ENCODE results near the gene RBM38. TPM values are rescaled to one million over a fixed set of nuclear protein-coding genes. Genes with fewer than 3 reads are reported as not detected.
"Not testable (repeated sequence)": the region's sequence is repeated elsewhere in the genome, so short reads cannot be mapped to it uniquely, and the experiment has no call there.

Gene RBM38
- total RNA-seq, 1 experiment from 2014 or later, result 101 TPM

GRCh38 chr20:57411406-57412283 lies 20.4 kb downstream of the RBM38 start:
- in situ Hi-C loops (cut with HindIII; ENCODE audit: low sequenced_read_pairs), result no loop called here
- DNase-seq (ENCODE audit: low spot score), result no peak

DNA sequence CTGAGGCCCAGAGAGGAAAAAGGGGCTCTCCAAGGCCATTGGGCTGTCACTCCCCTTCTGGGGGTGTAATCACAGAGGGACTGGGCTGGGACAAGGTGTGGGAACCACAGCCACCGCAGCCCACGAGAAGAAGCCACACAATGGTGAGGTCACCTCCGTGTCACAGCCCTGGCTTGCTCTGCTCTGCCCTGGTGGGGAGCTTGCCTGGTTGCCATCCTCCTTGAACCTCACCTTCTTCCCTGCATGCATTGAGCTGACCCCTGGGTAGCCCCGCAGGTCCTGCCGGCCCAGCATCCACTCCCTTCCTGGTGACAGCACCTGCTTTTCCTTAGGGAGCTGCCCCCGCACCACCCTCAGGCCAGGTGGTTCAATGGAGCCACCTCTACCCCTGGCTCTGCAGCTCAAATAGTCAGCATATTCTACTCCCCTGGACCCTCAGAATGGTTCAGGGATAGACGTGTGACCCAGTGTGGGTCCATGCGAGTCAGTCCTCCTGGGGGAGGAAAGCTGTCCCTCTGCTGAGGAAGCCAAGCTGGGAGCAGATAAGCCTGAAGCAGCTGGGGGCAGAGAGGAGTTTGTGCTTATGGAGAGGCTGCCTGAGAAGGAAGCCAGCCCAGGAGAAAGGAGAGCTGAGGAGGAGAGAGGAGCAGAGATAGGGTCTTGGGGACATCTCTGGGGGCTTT lies 21.3 kb downstream of the RBM38 start:
- in situ Hi-C loops (cut with HindIII; ENCODE audit: low sequenced_read_pairs), result no loop called here
- no peak for DNase-seq (ENCODE audit: low spot score)

DNA sequence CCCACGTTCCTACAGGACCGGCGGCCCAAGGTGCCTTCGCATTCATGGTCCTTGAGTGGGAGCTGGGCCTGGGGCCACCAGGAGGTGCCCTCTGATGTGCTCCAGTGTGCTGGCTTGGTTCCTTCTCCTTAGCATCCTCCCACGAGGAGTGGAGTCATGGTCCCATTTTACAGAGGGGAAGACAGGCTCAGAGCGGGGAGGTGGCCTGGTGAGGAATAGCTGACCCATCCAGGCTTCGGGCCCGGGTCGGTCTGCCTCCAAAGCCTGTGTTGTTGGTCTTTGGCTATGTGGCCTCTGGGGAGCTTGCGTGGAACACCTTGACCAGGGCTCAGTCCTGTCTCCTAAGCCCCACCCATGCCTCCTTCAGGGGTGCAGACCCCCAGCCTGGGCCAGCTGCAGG lies 22.8 kb downstream of the RBM38 start:
- no peak for DNase-seq (ENCODE audit: low spot score)
- in situ Hi-C loops (cut with HindIII; ENCODE audit: low sequenced_read_pairs), result no loop called here

DNA sequence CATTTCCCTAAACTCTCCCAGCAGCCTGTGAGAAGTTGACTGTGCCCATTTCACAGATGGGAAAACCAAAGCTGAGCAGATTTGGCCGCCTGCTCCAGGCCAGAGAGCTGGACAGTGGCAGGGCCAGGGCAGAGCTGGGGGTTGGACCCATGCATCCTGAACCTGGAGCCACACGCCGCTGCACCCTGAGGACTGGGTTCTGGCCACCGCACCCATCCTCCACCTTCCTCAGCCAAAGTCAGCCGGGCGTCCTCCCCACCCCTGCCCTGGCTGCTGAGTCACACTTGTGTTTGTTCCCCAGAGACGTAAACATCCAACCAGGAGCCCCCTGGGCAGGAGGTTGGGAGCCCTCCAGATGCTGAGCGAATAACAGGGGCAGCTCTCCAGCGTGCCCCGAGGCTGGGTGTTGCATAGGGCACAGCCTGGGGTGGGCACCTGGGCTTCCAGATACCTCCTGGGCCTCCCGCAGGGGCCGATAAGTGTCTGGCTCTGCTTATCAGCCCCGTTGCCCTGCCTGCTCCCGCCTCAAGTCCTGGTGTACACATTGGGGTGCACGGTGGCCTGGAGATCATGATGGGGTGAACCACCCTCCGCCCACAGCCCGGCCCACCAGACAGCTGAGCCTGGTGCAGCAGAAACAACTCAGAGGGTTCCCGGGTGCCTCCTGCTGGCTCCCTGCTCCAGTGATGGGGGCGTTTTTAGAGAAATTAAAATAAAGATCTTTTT lies 23.8 kb downstream of the RBM38 start:
- DNase-seq (ENCODE audit: low spot score), result no peak
- in situ Hi-C loops (cut with HindIII; ENCODE audit: low sequenced_read_pairs), result no loop called here

- in situ Hi-C loops (cut with HindIII; ENCODE audit: low sequenced_read_pairs), result no loop called here
These were observed 24.6 kb downstream of the RBM38 start for GRCh38 chr20:57415771-57416170.

GRCh38 chr20:57416296-57417022 lies 25.3 kb downstream of the RBM38 start:
- no peak for DNase-seq (ENCODE audit: low spot score)
- in situ Hi-C loops (cut with HindIII; ENCODE audit: low sequenced_read_pairs), result no loop called here

More at GRCh38 chr20:57415771-57416170, 24.6 kb downstream of the RBM38 start:
- no peak for DNase-seq (ENCODE audit: low spot score)

- in situ Hi-C loops (cut with HindIII; ENCODE audit: low sequenced_read_pairs), result no loop called here
- no peak for DNase-seq (ENCODE audit: low spot score)
These were observed 26.0 kb downstream of the RBM38 start for GRCh38 chr20:57417051-57417689.

GRCh38 chr20:57417830-57418780 lies 26.9 kb downstream of the RBM38 start:
- no peak for DNase-seq (ENCODE audit: low spot score)
- in situ Hi-C loops (cut with HindIII; ENCODE audit: low sequenced_read_pairs), result no loop called here

DNA sequence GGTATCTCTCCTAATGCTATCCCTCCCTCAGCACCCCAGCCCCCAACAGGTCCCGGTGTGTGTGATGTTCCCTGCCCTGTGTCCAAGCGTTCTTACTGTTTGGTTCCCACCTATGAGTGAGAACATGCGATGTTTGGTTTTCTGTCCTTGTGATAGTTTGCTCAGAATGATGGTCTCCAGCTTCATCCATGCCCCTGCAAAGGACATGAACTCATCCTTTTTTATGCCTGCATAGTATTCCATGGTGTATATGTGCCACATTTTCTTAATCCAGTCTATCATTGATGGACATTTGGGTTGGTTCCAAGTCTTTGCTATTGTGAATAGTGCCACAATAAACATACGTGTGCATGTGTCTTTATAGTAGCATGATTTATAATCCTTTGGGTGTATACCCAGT lies 28.3 kb downstream of the RBM38 start:
- DNase-seq (ENCODE audit: low spot score); in situ Hi-C loops (cut with HindIII; ENCODE audit: low sequenced_read_pairs): not testable (repeated sequence)

- no peak for DNase-seq (ENCODE audit: low spot score)
- in situ Hi-C loops (cut with HindIII; ENCODE audit: low sequenced_read_pairs), result no loop called here
These were observed 29.5 kb downstream of the RBM38 start for GRCh38 chr20:57420571-57421252.

DNA sequence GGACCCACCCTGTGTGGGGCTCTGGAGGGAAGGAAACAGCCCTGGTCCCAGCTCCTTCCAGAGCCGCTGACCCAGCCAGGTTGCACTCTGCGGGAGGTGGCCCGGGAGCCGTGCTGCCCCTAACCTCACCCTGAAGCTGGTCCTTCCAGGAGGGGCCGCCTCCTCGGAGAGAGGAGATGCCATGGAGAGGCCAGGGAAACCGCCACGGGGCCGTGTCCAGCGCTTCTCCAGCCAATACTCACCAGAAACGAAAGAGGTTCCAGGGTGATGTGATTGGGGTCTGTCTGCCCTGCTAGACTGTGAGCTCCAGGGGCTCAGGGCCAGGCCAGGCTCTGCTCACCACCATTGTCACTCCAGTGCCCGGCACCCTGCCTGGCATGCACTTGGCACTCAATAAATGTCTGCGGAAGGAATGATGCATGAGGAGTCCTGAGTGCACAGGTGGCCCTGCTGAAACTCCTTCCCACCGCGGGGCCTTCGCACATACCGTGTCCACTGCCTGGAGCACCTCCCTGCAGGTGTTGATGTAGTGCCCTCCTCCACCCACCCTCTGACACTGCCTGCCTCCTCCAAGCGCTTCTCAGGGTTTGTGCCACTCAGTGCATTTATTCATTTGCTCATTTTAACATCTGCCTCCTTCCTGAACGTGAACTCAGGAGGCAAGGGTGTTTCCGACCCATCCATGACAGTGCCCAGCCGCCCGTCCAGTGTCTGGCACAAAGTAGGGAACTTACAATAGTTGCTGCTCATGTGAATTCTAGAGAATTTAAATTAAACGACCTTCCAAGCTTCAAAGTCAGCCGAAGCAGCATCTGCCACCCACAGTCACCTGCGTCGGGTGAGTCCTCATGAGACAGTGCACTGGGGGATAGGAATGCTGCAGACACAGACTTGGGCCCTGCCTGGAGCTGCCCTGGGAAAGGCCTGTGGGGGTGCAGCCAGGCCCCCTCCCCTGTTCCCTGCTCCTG lies 30.3 kb downstream of the RBM38 start:
- DNase-seq (ENCODE audit: low spot score), result no peak
- in situ Hi-C loops (cut with HindIII; ENCODE audit: low sequenced_read_pairs), result no loop called here

DNA sequence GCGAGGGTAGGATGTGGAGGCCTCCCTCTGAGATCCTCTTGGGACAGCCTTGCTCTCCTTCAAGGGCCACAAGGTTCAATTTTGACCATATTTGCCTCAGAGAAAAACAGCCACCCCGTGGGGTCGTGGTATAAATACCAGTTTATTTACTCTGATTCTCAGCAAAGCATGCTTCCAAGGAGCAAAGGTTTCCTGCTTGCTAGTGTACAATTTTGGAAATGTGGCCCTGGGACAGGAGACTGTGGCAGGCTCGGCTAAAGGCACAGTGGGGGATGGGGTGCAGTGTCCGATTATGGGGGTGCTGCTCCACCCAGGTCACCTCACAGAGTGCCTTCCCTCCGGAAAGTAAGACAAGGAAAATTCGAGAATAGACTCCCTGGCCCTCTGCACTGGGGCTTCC lies 31.1 kb downstream of the RBM38 start:
- in situ Hi-C loops (cut with HindIII; ENCODE audit: low sequenced_read_pairs), result no loop called here
- no peak for DNase-seq (ENCODE audit: low spot score)

DNA sequence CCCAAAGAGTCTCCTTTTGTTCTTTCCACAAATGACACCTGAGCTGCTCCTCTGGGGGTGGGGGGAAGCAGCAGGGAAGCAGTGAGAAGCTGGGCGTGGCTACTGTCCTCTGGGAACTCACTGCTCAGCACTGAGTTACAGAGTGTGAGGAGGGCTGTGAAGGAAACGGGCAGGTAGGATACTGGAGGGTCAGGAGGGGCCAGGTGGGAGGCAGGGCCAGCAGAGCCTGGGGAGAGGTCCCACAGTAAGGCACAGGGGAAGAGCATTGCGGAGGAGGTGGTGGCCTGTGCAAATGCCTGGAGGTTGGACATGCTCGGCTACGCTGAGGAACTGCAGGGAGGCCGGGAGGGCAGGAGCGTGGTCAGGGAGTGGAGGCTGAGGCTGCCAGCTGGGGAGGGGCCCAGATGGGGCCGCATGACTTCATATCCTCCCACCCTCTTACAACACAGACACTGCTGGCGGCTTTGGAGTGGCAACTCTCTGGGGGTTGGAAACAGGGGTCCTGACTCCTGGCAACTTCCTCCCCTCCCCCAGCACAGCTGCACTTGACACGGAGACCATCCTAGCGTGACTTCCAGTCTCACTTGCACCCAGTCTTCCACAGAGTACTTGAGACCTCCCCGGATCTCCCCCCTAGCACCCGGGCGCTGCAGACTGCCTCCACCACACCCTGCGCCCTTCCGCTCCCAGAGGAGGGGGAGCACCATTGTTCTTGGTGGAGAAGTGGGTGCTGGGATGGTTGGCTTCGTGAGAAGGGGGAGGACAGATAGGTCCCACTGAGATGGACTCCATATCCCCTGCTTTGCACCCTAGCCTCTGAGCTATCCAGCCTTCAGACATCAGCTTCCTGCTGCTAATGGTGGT lies 34.2 kb downstream of the RBM38 start:
- no peak for DNase-seq (ENCODE audit: low spot score)
- in situ Hi-C loops (cut with HindIII; ENCODE audit: low sequenced_read_pairs), result no loop called here

- in situ Hi-C loops (cut with HindIII; ENCODE audit: low sequenced_read_pairs), result no loop called here
- DNase-seq (ENCODE audit: low spot score), result no peak
These were observed 35.1 kb downstream of the RBM38 start for GRCh38 chr20:57426271-57426689.

- in situ Hi-C loops (cut with HindIII; ENCODE audit: low sequenced_read_pairs), result no loop called here
- DNase-seq (ENCODE audit: low spot score), result no peak
These were observed 35.6 kb downstream of the RBM38 start for GRCh38 chr20:57426831-57427230.

Measured in G401 (cell line).